GM12878 (cell line): ENCODE results near the gene MCM8. TPM values are rescaled to one million over a fixed set of nuclear protein-coding genes. Genes with fewer than 3 reads are reported as not detected.

Experiments used
- ATAC-seq: fragments of 200-7000 bp; cut with Tn5 transposase; 3 replicates; pipeline ENCODE4 v1.9.1; 2020; ENCODE audit warnings: mild to moderate bottlenecking, moderate library complexity
- BruUV-seq: library from RNA; stranded (reverse); fragments of 400-500 nt; replicated peaks from 2 replicates; lab custom pipeline; 2021; lab: Mats Ljungman, UMichigan
- CTCF ChIA-PET: fragments of 300-600 bp; sonication (Branson Sonifier 250); formaldehyde crosslinking; extraction: SDS; loops from one replicate; lab custom pipeline; 2021; ENCODE audit warnings: inconsistent platforms; lab: Yijun Ruan, JAX
- POLR2A ChIA-PET: fragments of 350-600 bp; formaldehyde crosslinking; extraction: SDS; loops from one replicate; lab custom pipeline; 2021; ENCODE audit warnings: inconsistent platforms; lab: Charles Lee
- RAD21 ChIA-PET: fragments of 300-600 bp; sonication (Branson Sonifier 250); formaldehyde crosslinking; loops from one replicate; lab custom pipeline; 2023; ENCODE audit warnings: antibody characterized with exemption; ENCODE audit not compliant: unreplicated experiment; lab: Charles Lee
- SMC1A ChIA-PET: fragments of 300-600 bp; sonication (Branson Sonifier 250); formaldehyde crosslinking; loops from one replicate; lab custom pipeline; 2023; ENCODE audit not compliant: unreplicated experiment, uncharacterized antibody; lab: Charles Lee
- DNase-seq: peaks from one replicate; pipeline ENCODE4 v3.0.0-alpha.2; 2011; ENCODE audit warnings: low read depth, low spot score
- FAIRE-seq: peaks from 3 replicates; lab custom pipeline; 2011; peaks lifted over from hg19 to GRCh38; lab: Jason Lieb, UNC
- H2AFZ ChIP-seq: 2 replicates; pipeline ENCODE4 v1.6.0; 2011; ENCODE audit warnings: low read depth, low read length, control low read depth; ENCODE audit not compliant: control insufficient read depth
- H3K27ac ChIP-seq: 2 replicates; pipeline ENCODE4 v1.5.1; 2011; ENCODE audit warnings: control low read depth; ENCODE audit not compliant: control insufficient read depth, insufficient read depth
- H3K27me3 ChIP-seq, 2 experiments: replicated peaks in 1 of 2; 2 replicates each; pipeline versions ENCODE4 v1.6.0 to v1.6.1; 2011; ENCODE audit warnings: low read length in 1 of 2; ENCODE audit not compliant: control insufficient read depth in 2 of 2, insufficient read depth in 2 of 2
- H3K36me3 ChIP-seq, 2 experiments: 2 replicates each; pipeline ENCODE4 v1.5.1; 2011; ENCODE audit warnings: low read length in 1 of 2; ENCODE audit not compliant: control insufficient read depth in 2 of 2, insufficient read depth in 2 of 2
- H3K4me1 ChIP-seq: 2 replicates; pipeline ENCODE4 v1.6.1; 2011; ENCODE audit warnings: mild to moderate bottlenecking, low read length, moderate library complexity, mixed read lengths; ENCODE audit not compliant: control insufficient read depth, insufficient read depth
- H3K4me2 ChIP-seq: 2 replicates; pipeline ENCODE4 v1.6.0; 2011; ENCODE audit warnings: control low read depth; ENCODE audit not compliant: control insufficient read depth, insufficient read depth
- H3K4me3 ChIP-seq: fragments of 200-600 bp; sonication (generic); 2 replicates; pipeline ENCODE4 v1.5.1; 2016
- H3K79me2 ChIP-seq: 2 replicates; pipeline ENCODE4 v1.6.0; 2011; ENCODE audit warnings: low read length; ENCODE audit not compliant: control insufficient read depth, insufficient read depth
- H3K9ac ChIP-seq: 2 replicates; pipeline ENCODE4 v1.8.0; 2011; ENCODE audit warnings: low read length, control low read depth, mixed read lengths; ENCODE audit not compliant: control insufficient read depth, insufficient read depth
- H3K9me3 ChIP-seq: replicated peaks from 3 replicates; pipeline ENCODE4 v1.5.1; 2011; ENCODE audit warnings: mild to moderate bottlenecking, low read length; ENCODE audit not compliant: control insufficient read depth, insufficient read depth
- H4K20me1 ChIP-seq: 2 replicates; pipeline ENCODE4 v1.6.0; 2011; ENCODE audit not compliant: control insufficient read depth, insufficient read depth
- JUNB ChIP-seq: IDR thresholded peaks from 2 replicates; pipeline ENCODE4 v1.6.1; 2016; ENCODE audit warnings: antibody characterized with exemption, mild to moderate bottlenecking
- KLF5 ChIP-seq: fragments of 450-650 bp; IDR thresholded peaks from 2 replicates; pipeline ENCODE4 v1.6.1; 2014; ENCODE audit warnings: mild to moderate bottlenecking; ENCODE audit not compliant: partially characterized antibody
- MXI1 ChIP-seq: fragments of 150-350 bp; IDR thresholded peaks from 2 replicates; pipeline ENCODE4 v1.6.1; 2011; ENCODE audit warnings: low read depth, mild to moderate bottlenecking, inconsistent platforms, low read length, improper control_type of control experiment
- NFYA ChIP-seq: IDR thresholded peaks from 2 replicates; pipeline ENCODE4 v1.6.1; 2011; ENCODE audit warnings: low read depth, mild to moderate bottlenecking, low read length, improper control_type of control experiment, borderline replicate concordance
- RUNX3 ChIP-seq: IDR thresholded peaks from 2 replicates; pipeline ENCODE4 v1.6.1; 2012; ENCODE audit warnings: low read length, inconsistent platforms
- SREBF2 ChIP-seq: IDR thresholded peaks from 2 replicates; pipeline ENCODE4 v1.6.1; 2012; ENCODE audit warnings: mild to moderate bottlenecking, low read length
- YY1 ChIP-seq: IDR thresholded peaks from 2 replicates; pipeline ENCODE4 v1.6.1; 2011; ENCODE audit warnings: low read depth, mild to moderate bottlenecking, low read length
- WGBS: methylation state at CpG from one replicate; pipeline ENCODE4 v1.1.6; 2016; ENCODE audit warnings: low lambda C conversion rate; ENCODE audit not compliant: insufficient replicate concordance, insufficient coverage; ENCODE audit errors: missing lambda C conversion rate; 5-methylcytosine and 5-hydroxymethylcytosine counted together
- in situ Hi-C: fragments of 300-500 bp; cut with MboI; formaldehyde crosslinking; loops from 9 replicates; pipeline ENCODE4 v1.14.3; 2018; ENCODE audit warnings: mixed read lengths
- intact Hi-C: fragments of 100-400 bp; cut with micrococcal nuclease; formaldehyde crosslinking; loops from one replicate; pipeline ENCODE4 v1.14.2; 2022; ENCODE audit not compliant: unreplicated experiment
- polyA plus RNA-seq, 11 experiments: library from polyadenylated mRNA; depleted of rRNA in 4 of 11; unstranded in 6 of 11; stranded (reverse) in 5 of 11; fragments of >200 nt; fragmentation: Nextera tagmentation in 4 of 11; fragmentation: Illumina TruSeq in 1 of 11; extraction: Ambion mirVana in 4 of 11; extraction: Trizol in 1 of 11; gene quantifications; 1 replicate in 1 of 11; 2 replicates in 10 of 11; pipeline versions ENCODE4 v1.2.1 to v1.2.3, GENCODE V29; 2011 to 2016; ENCODE audit warnings: inconsistent platforms in 2 of 11, missing spikeins in 2 of 11, low read depth in 1 of 11
- total RNA-seq, 4 experiments: library from RNA; depleted of rRNA in 3 of 4; stranded (reverse); fragments of >200 nt in 3 of 4; fragmentation: Illumina TruSeq in 1 of 4; extraction: Trizol in 1 of 4; gene quantifications; 2 replicates each; pipeline versions ENCODE4 v1.2.1 to v1.2.3, GENCODE V29; 2013 to 2021
- TF ChIP-seq, protein P1 (sequence below): IDR thresholded peaks from 2 replicates; pipeline ENCODE4 v1.6.1; 2012; ENCODE audit warnings: improper control_type of control experiment, low read depth, low read length; ENCODE audit not compliant: insufficient replicate concordance
- TF ChIP-seq, protein P2 (sequence below): fragments of 450-650 bp; formaldehyde crosslinking; IDR thresholded peaks from 2 replicates; pipeline ENCODE4 v1.4.0; 2020; ENCODE audit warnings: mild to moderate bottlenecking, moderate library complexity
- TF ChIP-seq, protein P3 (sequence below): fragments of 450-650 bp; IDR thresholded peaks from 2 replicates; pipeline ENCODE4 v1.6.1; 2016; ENCODE audit warnings: mild to moderate bottlenecking

Gene MCM8
- total and polyA plus RNA-seq, 10 of the 15 experiments (the other 5 are each of a cell fraction or from before 2014, with no cell fraction given), result 3.2 to 28.2 (median 16.0) TPM

DNA sequence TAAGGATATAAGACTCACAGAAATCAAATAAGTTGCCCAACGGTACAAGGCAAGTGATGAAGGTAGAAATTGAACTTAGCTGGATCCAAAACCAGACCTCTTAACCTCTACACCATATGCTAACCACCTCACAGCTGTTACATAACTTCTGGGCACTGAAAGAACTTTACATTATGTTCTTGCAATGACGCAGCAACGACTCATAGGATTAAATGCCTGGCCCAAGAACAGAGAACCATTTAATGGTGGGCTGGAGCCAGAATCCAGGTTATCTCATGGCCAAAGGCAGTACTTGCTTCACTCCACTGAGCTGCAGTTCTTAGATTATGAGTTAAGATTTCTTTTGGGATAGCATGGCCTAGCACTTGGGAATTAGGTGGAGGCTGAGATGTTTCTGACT lies 4.5 kb upstream of the MCM8 start (continued):
- TF ChIP-seq, protein P1, sequence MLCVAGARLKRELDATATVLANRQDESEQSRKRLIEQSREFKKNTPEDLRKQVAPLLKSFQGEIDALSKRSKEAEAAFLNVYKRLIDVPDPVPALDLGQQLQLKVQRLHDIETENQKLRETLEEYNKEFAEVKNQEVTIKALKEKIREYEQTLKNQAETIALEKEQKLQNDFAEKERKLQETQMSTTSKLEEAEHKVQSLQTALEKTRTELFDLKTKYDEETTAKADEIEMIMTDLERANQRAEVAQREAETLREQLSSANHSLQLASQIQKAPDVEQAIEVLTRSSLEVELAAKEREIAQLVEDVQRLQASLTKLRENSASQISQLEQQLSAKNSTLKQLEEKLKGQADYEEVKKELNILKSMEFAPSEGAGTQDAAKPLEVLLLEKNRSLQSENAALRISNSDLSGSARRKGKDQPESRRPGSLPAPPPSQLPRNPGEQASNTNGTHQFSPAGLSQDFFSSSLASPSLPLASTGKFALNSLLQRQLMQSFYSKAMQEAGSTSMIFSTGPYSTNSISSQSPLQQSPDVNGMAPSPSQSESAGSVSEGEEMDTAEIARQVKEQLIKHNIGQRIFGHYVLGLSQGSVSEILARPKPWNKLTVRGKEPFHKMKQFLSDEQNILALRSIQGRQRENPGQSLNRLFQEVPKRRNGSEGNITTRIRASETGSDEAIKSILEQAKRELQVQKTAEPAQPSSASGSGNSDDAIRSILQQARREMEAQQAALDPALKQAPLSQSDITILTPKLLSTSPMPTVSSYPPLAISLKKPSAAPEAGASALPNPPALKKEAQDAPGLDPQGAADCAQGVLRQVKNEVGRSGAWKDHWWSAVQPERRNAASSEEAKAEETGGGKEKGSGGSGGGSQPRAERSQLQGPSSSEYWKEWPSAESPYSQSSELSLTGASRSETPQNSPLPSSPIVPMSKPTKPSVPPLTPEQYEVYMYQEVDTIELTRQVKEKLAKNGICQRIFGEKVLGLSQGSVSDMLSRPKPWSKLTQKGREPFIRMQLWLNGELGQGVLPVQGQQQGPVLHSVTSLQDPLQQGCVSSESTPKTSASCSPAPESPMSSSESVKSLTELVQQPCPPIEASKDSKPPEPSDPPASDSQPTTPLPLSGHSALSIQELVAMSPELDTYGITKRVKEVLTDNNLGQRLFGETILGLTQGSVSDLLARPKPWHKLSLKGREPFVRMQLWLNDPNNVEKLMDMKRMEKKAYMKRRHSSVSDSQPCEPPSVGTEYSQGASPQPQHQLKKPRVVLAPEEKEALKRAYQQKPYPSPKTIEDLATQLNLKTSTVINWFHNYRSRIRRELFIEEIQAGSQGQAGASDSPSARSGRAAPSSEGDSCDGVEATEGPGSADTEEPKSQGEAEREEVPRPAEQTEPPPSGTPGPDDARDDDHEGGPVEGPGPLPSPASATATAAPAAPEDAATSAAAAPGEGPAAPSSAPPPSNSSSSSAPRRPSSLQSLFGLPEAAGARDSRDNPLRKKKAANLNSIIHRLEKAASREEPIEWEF, result no peak

GRCh38 chr20:5947276-5947675 lies 3.2 kb upstream of the MCM8 start:
- no peak overlapping the region for H3K9ac ChIP-seq
- intact Hi-C loops, result no loop called here
- BruUV-seq, result no TSS peak
- H4K20me1 ChIP-seq, result no peaks in the 10 kb centered on the region
- 0 out of 2 replicates have a peak overlapping the region, but pooled peaks have one; percentile 7 for H3K4me3 ChIP-seq
- in situ Hi-C loops, result no loop called here
- SMC1A ChIA-PET, result interaction anchor here (0.8 to 1.4 kb wide), 5 partner anchors 12 to 415 kb away, joined by 3 to 4 read pairs (median 3); no protein-coding TSS in a partner anchor
- H2AFZ ChIP-seq, result no peak overlapping the region
- 0 out of 2 replicates have a peak overlapping the region, but pooled peaks have one; percentile 5 for H3K4me2 ChIP-seq
- peak; percentile 36 for ATAC-seq
- no peaks in the 10 kb centered on the region for H3K27me3 ChIP-seq
- no peak for DNase-seq
- WGBS, result 53% methylated on average over 6 of the region's 6 CpGs
- no peak for FAIRE-seq
- CTCF ChIA-PET, result interaction anchor here (1.1 to 2.7 kb wide), 4 partner anchors 9 to 419 kb away, joined by 3 to 9 read pairs (median 4); no protein-coding TSS in a partner anchor
- H3K9me3 ChIP-seq, result no peaks in the 10 kb centered on the region
- H3K79me2 ChIP-seq, result peaks cover 42% of the 10 kb centered on the region
- H3K36me3 ChIP-seq, result peaks cover 4 to 21% of the 10 kb centered on the region in 2 experiments
- POLR2A ChIA-PET, result no interaction called here
- H3K27ac ChIP-seq, result no peak overlapping the region
- 0 out of 2 replicates have a peak, but pooled peaks have one; percentile 17 for TF ChIP-seq JUNB
- 0 out of 2 replicates have a peak, but pooled peaks have one; percentile 32 for TF ChIP-seq YY1
- TF ChIP-seq, protein P2, sequence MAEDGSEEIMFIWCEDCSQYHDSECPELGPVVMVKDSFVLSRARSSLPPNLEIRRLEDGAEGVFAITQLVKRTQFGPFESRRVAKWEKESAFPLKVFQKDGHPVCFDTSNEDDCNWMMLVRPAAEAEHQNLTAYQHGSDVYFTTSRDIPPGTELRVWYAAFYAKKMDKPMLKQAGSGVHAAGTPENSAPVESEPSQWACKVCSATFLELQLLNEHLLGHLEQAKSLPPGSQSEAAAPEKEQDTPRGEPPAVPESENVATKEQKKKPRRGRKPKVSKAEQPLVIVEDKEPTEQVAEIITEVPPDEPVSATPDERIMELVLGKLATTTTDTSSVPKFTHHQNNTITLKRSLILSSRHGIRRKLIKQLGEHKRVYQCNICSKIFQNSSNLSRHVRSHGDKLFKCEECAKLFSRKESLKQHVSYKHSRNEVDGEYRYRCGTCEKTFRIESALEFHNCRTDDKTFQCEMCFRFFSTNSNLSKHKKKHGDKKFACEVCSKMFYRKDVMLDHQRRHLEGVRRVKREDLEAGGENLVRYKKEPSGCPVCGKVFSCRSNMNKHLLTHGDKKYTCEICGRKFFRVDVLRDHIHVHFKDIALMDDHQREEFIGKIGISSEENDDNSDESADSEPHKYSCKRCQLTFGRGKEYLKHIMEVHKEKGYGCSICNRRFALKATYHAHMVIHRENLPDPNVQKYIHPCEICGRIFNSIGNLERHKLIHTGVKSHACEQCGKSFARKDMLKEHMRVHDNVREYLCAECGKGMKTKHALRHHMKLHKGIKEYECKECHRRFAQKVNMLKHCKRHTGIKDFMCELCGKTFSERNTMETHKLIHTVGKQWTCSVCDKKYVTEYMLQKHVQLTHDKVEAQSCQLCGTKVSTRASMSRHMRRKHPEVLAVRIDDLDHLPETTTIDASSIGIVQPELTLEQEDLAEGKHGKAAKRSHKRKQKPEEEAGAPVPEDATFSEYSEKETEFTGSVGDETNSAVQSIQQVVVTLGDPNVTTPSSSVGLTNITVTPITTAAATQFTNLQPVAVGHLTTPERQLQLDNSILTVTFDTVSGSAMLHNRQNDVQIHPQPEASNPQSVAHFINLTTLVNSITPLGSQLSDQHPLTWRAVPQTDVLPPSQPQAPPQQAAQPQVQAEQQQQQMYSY, result no peak
- no peak for TF ChIP-seq SREBF2
- no peak for TF ChIP-seq KLF5
- no peak for TF ChIP-seq MXI1
- TF ChIP-seq, protein P3, sequence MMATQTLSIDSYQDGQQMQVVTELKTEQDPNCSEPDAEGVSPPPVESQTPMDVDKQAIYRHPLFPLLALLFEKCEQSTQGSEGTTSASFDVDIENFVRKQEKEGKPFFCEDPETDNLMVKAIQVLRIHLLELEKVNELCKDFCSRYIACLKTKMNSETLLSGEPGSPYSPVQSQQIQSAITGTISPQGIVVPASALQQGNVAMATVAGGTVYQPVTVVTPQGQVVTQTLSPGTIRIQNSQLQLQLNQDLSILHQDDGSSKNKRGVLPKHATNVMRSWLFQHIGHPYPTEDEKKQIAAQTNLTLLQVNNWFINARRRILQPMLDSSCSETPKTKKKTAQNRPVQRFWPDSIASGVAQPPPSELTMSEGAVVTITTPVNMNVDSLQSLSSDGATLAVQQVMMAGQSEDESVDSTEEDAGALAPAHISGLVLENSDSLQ, result no peak
- TF ChIP-seq NFYA, result no peak
- no peak for TF ChIP-seq RUNX3
- H3K4me1 ChIP-seq, result no peaks in the 10 kb centered on the region
- RAD21 ChIA-PET, result no interaction called here
